SK-N-SH (cell line): ENCODE measurements around the gene TJP2. TPM values are rescaled to one million over a fixed set of nuclear protein-coding genes. Genes with fewer than 3 reads are reported as not detected.
A peak's percentile ranks its signal among the peaks of the same experiment; 100 is the strongest.

Source experiments
- CTCF ChIA-PET: fragments of 300-600, 350-600 bp; formaldehyde crosslinking; extraction: SDS; loops from one replicate; lab custom pipeline; 2021; lab: Yijun Ruan, JAX
- POLR2A ChIA-PET: fragments of 350-600 bp; sonication (Branson Sonifier 250); formaldehyde crosslinking; extraction: SDS; loops from one replicate; lab custom pipeline; 2020; ENCODE audit warnings: antibody characterized with exemption, inconsistent platforms; lab: Yijun Ruan, JAX
- DNase-seq: peaks from one replicate; pipeline ENCODE4 v3.0.0; 2012
- H2AFZ ChIP-seq: fragments of 200-600 bp; sonication (generic); 2 replicates; pipeline ENCODE4 v1.8.1; 2016; ENCODE audit warnings: antibody characterized with exemption, mild to moderate bottlenecking, low read depth
- H3F3A ChIP-seq: fragments of 200-600 bp; sonication (generic); replicated peaks from 2 replicates; pipeline ENCODE3; 2016; ENCODE audit warnings: antibody characterized with exemption, mild to moderate bottlenecking; ENCODE audit not compliant: insufficient read depth
- H3K27ac ChIP-seq, 2 experiments: fragments of 200-500 bp in 1 of 2; fragments of 200-600 bp in 1 of 2; sonication (Bioruptor generic) in 1 of 2; sonication (generic), shearing (Covaris generic) in 1 of 2; 2 replicates each; pipeline versions ENCODE4 v1.5.1 to v1.6.1; 2014 to 2016; ENCODE audit warnings: low read depth in 2 of 2, inconsistent platforms in 1 of 2, low read length in 1 of 2, mild to moderate bottlenecking in 1 of 2, mixed read lengths in 1 of 2
- H3K27me3 ChIP-seq: fragments of 200-600 bp; sonication (generic), shearing (Covaris generic); 2 replicates; pipeline ENCODE4 v1.6.1; 2016; ENCODE audit warnings: mixed run types; ENCODE audit not compliant: insufficient read depth
- H3K36me3 ChIP-seq, 2 experiments: fragments of 200-500 bp in 1 of 2; fragments of 200-600 bp in 1 of 2; sonication (Bioruptor generic) in 1 of 2; sonication (generic) in 1 of 2; replicated peaks in 1 of 2; 2 replicates each; pipeline versions ENCODE3 to v1.5.1; 2014 to 2016; ENCODE audit warnings: low read length in 1 of 2, mild to moderate bottlenecking in 1 of 2; ENCODE audit not compliant: insufficient read depth in 2 of 2, control insufficient read depth in 1 of 2
- H3K4me1 ChIP-seq, 2 experiments: fragments of 200-500 bp in 1 of 2; fragments of 200-600 bp in 1 of 2; sonication (Bioruptor generic) in 1 of 2; sonication (generic), shearing (Covaris generic) in 1 of 2; 2 replicates each; pipeline versions ENCODE4 v1.5.1 to v1.6.1; 2014 to 2016; ENCODE audit warnings: low read depth in 1 of 2, low read length in 1 of 2, mixed run types in 1 of 2; ENCODE audit not compliant: insufficient read depth in 2 of 2, control insufficient read depth in 1 of 2
- H3K4me2 ChIP-seq: fragments of 200-600 bp; sonication (generic), shearing (Covaris generic); 2 replicates; pipeline ENCODE4 v1.6.1; 2017; ENCODE audit warnings: mixed run types
- H3K4me3 ChIP-seq, 2 experiments: fragments of 200-500 bp in 1 of 2; fragments of 200-600 bp in 1 of 2; sonication (Bioruptor generic) in 1 of 2; sonication (generic), shearing (Covaris generic) in 1 of 2; 2 replicates each; pipeline versions ENCODE4 v1.5.1 to v1.8.1; 2014 to 2016; ENCODE audit warnings: low read depth in 2 of 2, inconsistent platforms in 1 of 2, low read length in 1 of 2, mild to moderate bottlenecking in 1 of 2, mixed read lengths in 1 of 2, moderate library complexity in 1 of 2
- H3K79me2 ChIP-seq: fragments of 200-600 bp; sonication (generic); 2 replicates; pipeline ENCODE4 v1.8.1; 2017; ENCODE audit warnings: mild to moderate bottlenecking; ENCODE audit not compliant: insufficient read depth
- H3K9ac ChIP-seq: fragments of 200-600 bp; sonication (generic); 2 replicates; pipeline ENCODE4 v1.6.1; 2017; ENCODE audit warnings: mixed run types
- H3K9me2 ChIP-seq: fragments of 200-600 bp; sonication (generic); 2 replicates; pipeline ENCODE4 v1.6.1; 2017; ENCODE audit warnings: mixed run types
- H3K9me3 ChIP-seq: fragments of 200-600 bp; sonication (generic); 2 replicates; pipeline ENCODE4 v1.6.1; 2017; ENCODE audit warnings: mixed run types, mild to moderate bottlenecking, moderate library complexity
- H4K20me1 ChIP-seq: fragments of 200-600 bp; sonication (generic); 2 replicates; pipeline ENCODE4 v1.6.1; 2017; ENCODE audit warnings: mild to moderate bottlenecking, mixed run types; ENCODE audit not compliant: insufficient read depth
- CHD2 ChIP-seq: fragments of 150-350 bp; IDR thresholded peaks from 2 replicates; pipeline ENCODE4 v1.6.1; 2018; ENCODE audit warnings: low read length; ENCODE audit not compliant: partially characterized antibody
- EP300 ChIP-seq, 2 experiments: IDR thresholded peaks; 2 replicates each; pipeline versions ENCODE4 v1.4.0 to v1.6.1; 2012; ENCODE audit warnings: borderline replicate concordance in 1 of 2, low read depth in 1 of 2, low read length in 1 of 2
- FOXM1 ChIP-seq: IDR thresholded peaks from 2 replicates; pipeline ENCODE4 v1.4.0; 2012; ENCODE audit warnings: low read depth, mild to moderate bottlenecking
- GATA2 ChIP-seq: sonication (generic); formaldehyde crosslinking; IDR thresholded peaks from 2 replicates; pipeline ENCODE4 v1.5.0; 2020; ENCODE audit warnings: mild to moderate bottlenecking, missing genetic modification reagents
- JUND ChIP-seq: IDR thresholded peaks from 2 replicates; pipeline ENCODE4 v1.4.0; 2012
- MEF2A ChIP-seq: IDR thresholded peaks from 2 replicates; pipeline ENCODE4 v1.4.0; 2012; ENCODE audit warnings: low read depth, borderline replicate concordance
- MXI1 ChIP-seq: IDR thresholded peaks from 2 replicates; pipeline ENCODE4 v1.6.1; 2012; ENCODE audit warnings: mild to moderate bottlenecking, low read depth, low read length, improper control_type of control experiment
- NFIC ChIP-seq: IDR thresholded peaks from 2 replicates; pipeline ENCODE4 v1.4.0; 2012; ENCODE audit warnings: borderline replicate concordance
- PBX3 ChIP-seq: IDR thresholded peaks from 2 replicates; pipeline ENCODE4; 2012
- RAD21 ChIP-seq: IDR thresholded peaks from 2 replicates; pipeline ENCODE4 v1.6.1; 2012; ENCODE audit warnings: mild to moderate bottlenecking, low read length
- RXRA ChIP-seq: IDR thresholded peaks from 2 replicates; pipeline ENCODE4 v1.4.0; 2012; ENCODE audit warnings: low read depth, mild to moderate bottlenecking, borderline replicate concordance
- TCF12 ChIP-seq: IDR thresholded peaks from 2 replicates; pipeline ENCODE4 v1.4.0; 2012
- TEAD4 ChIP-seq: IDR thresholded peaks from 2 replicates; pipeline ENCODE4 v1.4.0; 2012; ENCODE audit warnings: mild to moderate bottlenecking, borderline replicate concordance; ENCODE audit not compliant: insufficient read depth
- ZBTB33 ChIP-seq: IDR thresholded peaks from 2 replicates; pipeline ENCODE4 v1.4.0; 2012; ENCODE audit warnings: low read depth, borderline replicate concordance
- WGBS: methylation state at CpG from one replicate; pipeline ENCODE4 v1.1.6; 2017; ENCODE audit warnings: low lambda C conversion rate; 5-methylcytosine and 5-hydroxymethylcytosine counted together
- polyA plus RNA-seq, 3 experiments: library from polyadenylated mRNA; depleted of rRNA; stranded (reverse); fragments of >200 nt; gene quantifications; 2 replicates each; pipeline ENCODE4 v1.2.3, GENCODE V29; 2012
- TF ChIP-seq, protein P1 (sequence below): IDR thresholded peaks from 2 replicates; pipeline ENCODE4 v1.4.0; 2012; ENCODE audit warnings: low read depth, borderline replicate concordance
- TF ChIP-seq, protein P2 (sequence below): IDR thresholded peaks from 2 replicates; pipeline ENCODE4 v1.6.1; 2012; ENCODE audit warnings: mild to moderate bottlenecking, low read depth, low read length, moderate library complexity

The TJP2 gene
- polyA plus RNA-seq, 1 of the 3 experiments (the other 2 are of a cell fraction): 17.7 TPM

- TF ChIP-seq NFIC (peak; percentile 58), EP300 (IDR thresholded peaks at IDR 0.05; ENCODE audit: borderline replicate concordance in 1 of 2, low read depth in 1 of 2, low read length in 1 of 2) (peak in 1 of 2 experiments; percentile 57; a peak in 1 of 4 replicates), GATA2 (CRISPR knock-in tag) (no peak), TCF12 (peak; percentile 58), RXRA (no peak), ZBTB33 (no peak), RAD21 (no peak), MEF2A (no peak), JUND (0 out of 2 replicates have a peak, but pooled peaks have one; percentile 20), CHD2 (no peak), MXI1 (no peak), FOXM1 (no peak), PBX3 (peak; percentile 34; the same call in 1 of the 2 replicates), TEAD4 (peak; percentile 23; the same call in 1 of the 2 replicates)
- TF ChIP-seq, protein P1, sequence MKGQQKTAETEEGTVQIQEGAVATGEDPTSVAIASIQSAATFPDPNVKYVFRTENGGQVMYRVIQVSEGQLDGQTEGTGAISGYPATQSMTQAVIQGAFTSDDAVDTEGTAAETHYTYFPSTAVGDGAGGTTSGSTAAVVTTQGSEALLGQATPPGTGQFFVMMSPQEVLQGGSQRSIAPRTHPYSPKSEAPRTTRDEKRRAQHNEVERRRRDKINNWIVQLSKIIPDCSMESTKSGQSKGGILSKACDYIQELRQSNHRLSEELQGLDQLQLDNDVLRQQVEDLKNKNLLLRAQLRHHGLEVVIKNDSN: no peak
- TF ChIP-seq, protein P2, sequence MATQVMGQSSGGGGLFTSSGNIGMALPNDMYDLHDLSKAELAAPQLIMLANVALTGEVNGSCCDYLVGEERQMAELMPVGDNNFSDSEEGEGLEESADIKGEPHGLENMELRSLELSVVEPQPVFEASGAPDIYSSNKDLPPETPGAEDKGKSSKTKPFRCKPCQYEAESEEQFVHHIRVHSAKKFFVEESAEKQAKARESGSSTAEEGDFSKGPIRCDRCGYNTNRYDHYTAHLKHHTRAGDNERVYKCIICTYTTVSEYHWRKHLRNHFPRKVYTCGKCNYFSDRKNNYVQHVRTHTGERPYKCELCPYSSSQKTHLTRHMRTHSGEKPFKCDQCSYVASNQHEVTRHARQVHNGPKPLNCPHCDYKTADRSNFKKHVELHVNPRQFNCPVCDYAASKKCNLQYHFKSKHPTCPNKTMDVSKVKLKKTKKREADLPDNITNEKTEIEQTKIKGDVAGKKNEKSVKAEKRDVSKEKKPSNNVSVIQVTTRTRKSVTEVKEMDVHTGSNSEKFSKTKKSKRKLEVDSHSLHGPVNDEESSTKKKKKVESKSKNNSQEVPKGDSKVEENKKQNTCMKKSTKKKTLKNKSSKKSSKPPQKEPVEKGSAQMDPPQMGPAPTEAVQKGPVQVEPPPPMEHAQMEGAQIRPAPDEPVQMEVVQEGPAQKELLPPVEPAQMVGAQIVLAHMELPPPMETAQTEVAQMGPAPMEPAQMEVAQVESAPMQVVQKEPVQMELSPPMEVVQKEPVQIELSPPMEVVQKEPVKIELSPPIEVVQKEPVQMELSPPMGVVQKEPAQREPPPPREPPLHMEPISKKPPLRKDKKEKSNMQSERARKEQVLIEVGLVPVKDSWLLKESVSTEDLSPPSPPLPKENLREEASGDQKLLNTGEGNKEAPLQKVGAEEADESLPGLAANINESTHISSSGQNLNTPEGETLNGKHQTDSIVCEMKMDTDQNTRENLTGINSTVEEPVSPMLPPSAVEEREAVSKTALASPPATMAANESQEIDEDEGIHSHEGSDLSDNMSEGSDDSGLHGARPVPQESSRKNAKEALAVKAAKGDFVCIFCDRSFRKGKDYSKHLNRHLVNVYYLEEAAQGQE: no peak
- Histone ChIP-seq H3K4me3 (no peak overlapping the region), H3K27ac (no peak overlapping the region), H3F3A (peaks cover 12% of the 10 kb centered on the region), H3K79me2 (peaks cover 5% of the 10 kb centered on the region), H3K9ac (no peak overlapping the region), H3K9me2 (no peaks in the 10 kb centered on the region), H3K4me2 (peak overlapping the region; percentile 13; the same call in 1 of the 2 replicates), H3K9me3 (no peaks in the 10 kb centered on the region), H3K36me3 (no peaks in the 10 kb centered on the region), H3K4me1 (peaks cover 12 to 16% of the 10 kb centered on the region in 2 experiments; a peak in 3 of 4 replicates), H3K27me3 (no peaks in the 10 kb centered on the region), H2AFZ (no peak overlapping the region), H4K20me1 (no peaks in the 10 kb centered on the region)
- 64% methylated on average over 7 of the region's 7 CpGs for WGBS
- no peak for DNase-seq
- POLR2A ChIA-PET: no interaction called here
- CTCF ChIA-PET: interaction anchor here (0.6 to 1.3 kb wide), 3 partner anchors 13 to 72 kb away, joined by 3 to 5 read pairs (median 4); no protein-coding TSS in a partner anchor
Measured at GRCh38 chr9:69171049-69171448, 3.0 kb upstream of the TJP2 start.
